Measurements from ENCODE around the gene CLHC1. TPM values are rescaled to one million over a fixed set of nuclear protein-coding genes. Genes with fewer than 3 reads are reported as not detected.
A peak's percentile ranks its signal among the peaks of the same experiment; 100 is the strongest.

CLHC1 gene
- total RNA-seq, 1 donor from 2014 or later = 12.3 TPM

- intact Hi-C loops (cut with DNase I) = loop anchor here (10.0 kb wide), 1 partner anchor 281 kb away; no protein-coding TSS in a partner anchor
- TF ChIP-seq CTCF (IDR thresholded peaks at IDR 0.05) = peak; percentile 62
- no peaks in the 10 kb centered on the region for H3K27me3 ChIP-seq
- H3K4me1 ChIP-seq = no peaks in the 10 kb centered on the region
- DNase-seq = no peak
- H3K36me3 ChIP-seq = no peaks in the 10 kb centered on the region
- H3K4me3 ChIP-seq = no peak overlapping the region
- peak; percentile 84 for ATAC-seq
- H3K9me3 ChIP-seq = no peaks in the 10 kb centered on the region
- no peak overlapping the region for H3K27ac ChIP-seq
Measured at GRCh38 chr2:55175254-55176093, 56.6 kb downstream of the CLHC1 start.

DNA sequence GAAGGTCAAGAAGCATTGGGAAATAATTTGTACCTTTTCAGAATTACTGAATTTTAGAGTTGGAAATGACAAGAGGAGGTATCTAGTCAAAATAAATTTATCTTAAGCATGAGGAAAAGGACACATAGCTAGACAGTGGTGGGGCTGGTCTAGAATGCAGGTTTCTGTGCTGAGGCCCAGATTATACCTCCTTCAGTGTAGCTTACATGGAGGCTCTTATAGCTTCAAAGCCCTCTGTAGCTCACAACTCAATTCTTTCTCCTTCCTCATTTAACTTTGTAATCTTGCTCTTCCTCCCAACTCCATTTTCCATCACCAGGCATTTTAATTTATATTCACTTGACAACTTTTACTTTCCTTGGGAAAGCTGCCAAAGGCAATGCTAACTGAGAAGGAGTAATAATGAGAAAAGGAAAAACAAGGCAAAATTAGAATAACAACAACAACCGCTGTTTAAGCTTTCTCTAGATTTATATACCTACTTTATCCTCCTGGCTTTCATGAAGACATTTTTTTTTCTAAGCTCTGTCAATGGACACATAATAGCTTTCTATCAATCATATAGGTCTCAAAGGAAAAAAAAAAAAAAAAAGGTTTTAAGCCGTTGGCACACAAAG, 58.5 kb downstream of the CLHC1 start:
- no peaks in the 10 kb centered on the region for H3K36me3 ChIP-seq
- H3K4me1 ChIP-seq = no peaks in the 10 kb centered on the region
- ATAC-seq (no peak), DNase-seq (no peak)
- no peak overlapping the region for H3K27ac ChIP-seq
- no peaks in the 10 kb centered on the region for H3K27me3 ChIP-seq
- H3K9me3 ChIP-seq = no peaks in the 10 kb centered on the region
- no peak for TF ChIP-seq CTCF (IDR thresholded peaks at IDR 0.05)
- intact Hi-C loops (cut with DNase I) = loop anchor here (5.0 to 10.0 kb wide), 2 partner anchors 161 to 279 kb away; no protein-coding TSS in a partner anchor
- H3K4me3 ChIP-seq = no peak overlapping the region

- no peaks in the 10 kb centered on the region for H3K9me3 ChIP-seq
- no peak for ATAC-seq
- H3K36me3 ChIP-seq = no peaks in the 10 kb centered on the region
- DNase-seq = no peak
- peaks cover 26% of the 10 kb centered on the region for H3K4me1 ChIP-seq
- no peak overlapping the region for H3K4me3 ChIP-seq
- TF ChIP-seq CTCF (IDR thresholded peaks at IDR 0.05) = no peak
- H3K27ac ChIP-seq = no peak overlapping the region
- intact Hi-C loops (cut with DNase I) = loop anchor here (5.0 to 10.0 kb wide), 3 partner anchors 125 to 275 kb away; no protein-coding TSS in a partner anchor
- H3K27me3 ChIP-seq = no peaks in the 10 kb centered on the region
Measured at GRCh38 chr2:55169915-55170314, 62.2 kb downstream of the CLHC1 start.

- H3K4me1 ChIP-seq = peaks cover 30% of the 10 kb centered on the region
- ATAC-seq = no peak
- no peak for DNase-seq
- H3K27me3 ChIP-seq = no peaks in the 10 kb centered on the region
- no peak overlapping the region for H3K4me3 ChIP-seq
- no peak overlapping the region for H3K27ac ChIP-seq
- no peak for TF ChIP-seq CTCF (IDR thresholded peaks at IDR 0.05)
- H3K36me3 ChIP-seq = no peaks in the 10 kb centered on the region
- intact Hi-C loops (cut with DNase I) = loop anchor here (10.0 kb wide), 1 partner anchor 125 kb away; no protein-coding TSS in a partner anchor
- H3K9me3 ChIP-seq = no peaks in the 10 kb centered on the region
Measured at GRCh38 chr2:55169359-55169758, 62.7 kb downstream of the CLHC1 start.

- H3K27me3 ChIP-seq = no peaks in the 10 kb centered on the region
- H3K27ac ChIP-seq = peak overlapping the region; percentile 53
- H3K9me3 ChIP-seq = no peaks in the 10 kb centered on the region
- H3K4me3 ChIP-seq = no peak overlapping the region
- peaks cover 32% of the 10 kb centered on the region for H3K4me1 ChIP-seq
- intact Hi-C loops (cut with DNase I) = loop anchor here (10.0 kb wide), 1 partner anchor 124 kb away; no protein-coding TSS in a partner anchor
- ATAC-seq (peak; percentile 75), DNase-seq (no peak)
- peak; percentile 84 for TF ChIP-seq CTCF (IDR thresholded peaks at IDR 0.05)
- no peaks in the 10 kb centered on the region for H3K36me3 ChIP-seq
Measured at GRCh38 chr2:55168221-55169154, 63.6 kb downstream of the CLHC1 start.

Measured in upper lobe of right lung (tissue), 1 donor.